Omental fat pad (tissue), 4 donors: ENCODE measurements around the gene SYNGR2. TPM values are rescaled to one million over a fixed set of nuclear protein-coding genes. Genes with fewer than 3 reads are reported as not detected.

ENCODE experiments used
- ATAC-seq: fragments of 150-250 bp; one replicate; pipeline ENCODE4 v1.9.1; 2016; ENCODE audit warnings: mild to moderate bottlenecking, moderate library complexity; ENCODE audit not compliant: low FRiP score
- DNase-seq: peaks from one replicate; pipeline ENCODE4 v3.0.0-alpha.2; 2019; ENCODE audit warnings: low spot score
- CTCF ChIP-seq, 3 donors: fragments of 450-650 bp; IDR thresholded peaks; one replicate each; pipeline ENCODE4 v1.5.1; 2016 to 2017; ENCODE audit warnings: antibody characterized with exemption in 3 of 3, mild to moderate bottlenecking in 3 of 3, moderate library complexity in 2 of 3
- total RNA-seq, 4 donors: library from RNA; depleted of rRNA; stranded (reverse); fragments of >200 nt; gene quantifications; one replicate each; pipeline ENCODE4 v1.1.0, GENCODE V29; 2016

The SYNGR2 gene
- total RNA-seq, 4 donors from 2014 or later: 24.3 to 80.6 (median 52.4) TPM

DNA sequence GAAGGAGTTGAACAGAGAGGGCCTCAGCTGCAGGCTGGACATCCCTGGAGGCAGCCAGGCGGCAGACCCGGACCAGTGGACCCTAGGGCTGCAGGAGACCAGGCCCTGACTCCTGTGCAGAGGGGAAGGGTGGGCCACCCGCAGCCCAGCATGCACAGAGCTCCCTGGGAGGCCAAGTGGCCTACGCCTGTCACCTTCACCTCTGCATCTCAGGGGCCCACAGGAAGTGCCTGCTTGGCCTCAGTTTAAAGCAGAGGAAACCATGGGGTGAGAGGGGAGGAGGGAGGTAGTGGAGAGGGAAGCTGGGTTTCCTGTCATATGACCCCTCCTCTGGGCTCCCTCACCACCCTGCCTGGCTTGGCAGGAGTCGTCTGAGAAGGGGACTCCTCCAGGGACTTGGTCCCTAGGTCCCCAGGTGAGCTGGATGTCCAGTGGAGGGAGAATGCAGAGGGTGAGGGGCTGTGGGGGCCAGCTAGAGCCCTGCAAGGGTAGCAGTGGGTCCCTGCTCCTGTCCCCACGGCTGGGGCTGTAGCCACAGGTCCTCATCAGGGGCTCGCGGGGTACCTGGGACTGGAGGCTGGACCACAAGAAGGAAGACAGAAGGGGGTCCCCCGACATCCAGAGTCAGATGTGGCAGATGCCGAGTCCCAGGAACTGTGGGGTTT, 37.8 kb upstream of the SYNGR2 start, which contains the start of gene TMC8:
Gene TMC8, plus strand, starts transcription at position 335 of the 665 bp plus-strand sequence. CDS start 818 bp downstream, outside the sequence.
- ATAC-seq: no peak
- no peak for DNase-seq
- no peak for TF ChIP-seq CTCF (IDR thresholded peaks at IDR 0.05)

DNA sequence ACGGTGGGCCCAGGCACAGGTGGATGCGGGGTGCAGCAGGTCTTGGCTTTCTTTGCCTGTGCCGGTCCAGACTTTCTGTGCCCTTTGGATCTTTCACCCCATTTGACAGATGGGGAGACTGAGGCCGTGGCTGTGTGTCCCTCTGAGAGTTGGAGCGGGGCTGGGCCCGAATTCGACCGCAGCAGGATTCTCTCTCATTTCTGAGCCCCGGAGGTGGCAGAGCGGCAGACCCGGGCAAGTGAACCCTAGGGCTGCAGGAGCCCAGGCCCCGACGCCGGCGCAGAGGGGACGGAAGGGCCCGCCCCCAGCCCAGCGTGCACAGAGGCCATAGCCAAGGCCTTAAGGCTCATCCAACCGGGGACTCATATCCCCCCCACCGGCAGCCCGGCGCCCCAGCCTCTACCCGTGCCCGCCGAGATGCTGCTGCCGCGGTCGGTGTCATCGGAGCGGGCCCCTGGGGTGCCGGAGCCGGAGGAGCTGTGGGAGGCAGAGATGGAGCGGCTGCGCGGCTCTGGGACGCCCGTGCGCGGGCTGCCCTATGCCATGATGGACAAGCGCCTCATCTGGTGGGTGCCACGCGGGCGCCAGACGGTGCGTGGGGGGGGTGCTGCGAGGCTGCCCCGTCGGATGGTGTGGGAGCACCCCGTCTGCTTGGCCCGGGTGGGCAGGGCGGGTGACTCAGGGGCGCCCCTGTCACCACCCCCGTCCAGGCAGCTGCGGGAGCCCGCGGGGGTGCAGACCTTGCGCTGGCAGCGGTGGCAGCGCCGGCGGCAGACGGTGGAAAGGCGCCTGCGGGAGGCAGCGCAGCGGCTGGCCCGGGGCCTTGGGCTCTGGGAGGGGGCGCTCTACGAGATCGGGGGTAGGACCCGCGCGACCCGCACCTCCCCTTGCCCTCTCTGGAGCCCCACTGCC, 37.0 kb upstream of the SYNGR2 start:
- ATAC-seq: no peak

DNA sequence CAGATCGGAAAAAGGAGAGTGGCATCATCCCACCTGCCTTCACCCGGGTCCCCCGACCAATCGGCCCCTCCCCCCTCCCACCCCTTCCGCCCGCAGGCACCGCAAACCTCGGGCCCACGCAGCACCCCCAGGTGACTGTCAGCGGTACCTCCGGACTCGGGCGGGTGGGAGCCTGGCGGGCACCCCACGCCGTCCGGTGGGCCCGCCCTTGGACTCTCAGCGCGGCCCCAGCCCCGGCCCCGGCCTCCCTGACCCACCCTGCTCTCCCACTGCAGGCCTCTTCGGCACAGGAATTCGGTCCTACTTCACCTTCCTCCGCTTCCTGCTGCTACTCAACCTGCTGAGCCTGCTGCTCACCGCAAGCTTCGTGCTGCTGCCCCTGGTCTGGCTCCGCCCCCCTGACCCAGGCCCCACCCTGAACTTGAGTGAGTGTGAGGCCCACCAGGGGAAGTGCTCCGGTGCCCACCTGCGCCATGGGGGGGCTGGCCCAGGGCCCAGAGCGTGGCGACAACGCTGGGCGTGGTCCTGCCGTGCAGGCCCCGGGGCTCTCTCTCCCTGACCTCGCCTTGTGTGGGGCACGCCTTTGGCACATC, 36.2 kb upstream of the SYNGR2 start:
- TF ChIP-seq CTCF (IDR thresholded peaks at IDR 0.05): no peak
- DNase-seq (no peak), ATAC-seq (no peak)

More for the DNA sequence above, 37.0 kb upstream of the SYNGR2 start:
- TF ChIP-seq CTCF (IDR thresholded peaks at IDR 0.05): no peak
- DNase-seq: no peak

- TF ChIP-seq CTCF (IDR thresholded peaks at IDR 0.05): no peak
- DNase-seq (no peak), ATAC-seq (no peak)
Measured at GRCh38 chr17:78132767-78133178, 35.6 kb upstream of the SYNGR2 start.

DNA sequence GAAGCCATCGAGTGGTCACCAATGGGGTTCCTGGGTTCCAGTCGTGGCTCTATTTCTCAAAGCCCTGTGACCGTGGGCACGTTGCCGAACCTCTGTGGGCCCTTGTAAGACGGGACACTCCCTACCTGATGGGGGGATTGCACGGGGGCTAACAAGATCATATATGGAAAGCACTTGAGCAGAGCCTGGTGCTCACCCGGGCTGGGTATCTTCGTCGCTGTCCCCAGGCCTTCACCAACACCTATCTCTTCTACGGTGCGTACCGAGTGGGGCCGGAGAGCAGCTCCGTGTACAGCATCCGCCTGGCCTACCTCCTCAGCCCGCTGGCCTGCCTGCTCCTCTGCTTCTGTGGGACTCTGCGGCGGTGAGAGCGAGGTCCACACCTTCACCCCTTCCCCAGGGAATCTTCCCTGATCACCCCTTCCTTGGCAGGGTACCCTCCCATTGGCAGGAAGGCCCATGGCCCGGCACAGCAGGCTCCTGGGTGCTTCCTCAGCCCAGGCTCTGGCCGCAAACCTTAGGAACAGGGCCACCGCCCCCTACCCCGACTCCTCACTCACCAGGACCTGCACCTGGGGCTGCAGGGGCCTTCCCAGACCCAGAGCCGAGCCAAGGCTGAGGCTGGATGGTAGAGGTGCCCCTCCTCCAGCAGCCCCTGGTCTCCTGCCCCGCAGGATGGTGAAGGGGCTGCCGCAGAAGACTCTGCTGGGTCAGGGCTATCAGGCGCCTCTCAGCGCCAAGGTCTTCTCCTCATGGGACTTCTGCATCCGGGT, 35.0 kb upstream of the SYNGR2 start:
- TF ChIP-seq CTCF (IDR thresholded peaks at IDR 0.05): no peak
- ATAC-seq (no peak), DNase-seq (no peak)
